ENCODE measurements around the gene GPR55. TPM values are rescaled to one million over a fixed set of nuclear protein-coding genes. Genes with fewer than 3 reads are reported as not detected.

Gene GPR55
- total and polyA plus RNA-seq, 10 of the 15 experiments (the other 5 are each of a cell fraction or from before 2014, with no cell fraction given): 2.1 to 30.1 (median 16.2) TPM

DNA sequence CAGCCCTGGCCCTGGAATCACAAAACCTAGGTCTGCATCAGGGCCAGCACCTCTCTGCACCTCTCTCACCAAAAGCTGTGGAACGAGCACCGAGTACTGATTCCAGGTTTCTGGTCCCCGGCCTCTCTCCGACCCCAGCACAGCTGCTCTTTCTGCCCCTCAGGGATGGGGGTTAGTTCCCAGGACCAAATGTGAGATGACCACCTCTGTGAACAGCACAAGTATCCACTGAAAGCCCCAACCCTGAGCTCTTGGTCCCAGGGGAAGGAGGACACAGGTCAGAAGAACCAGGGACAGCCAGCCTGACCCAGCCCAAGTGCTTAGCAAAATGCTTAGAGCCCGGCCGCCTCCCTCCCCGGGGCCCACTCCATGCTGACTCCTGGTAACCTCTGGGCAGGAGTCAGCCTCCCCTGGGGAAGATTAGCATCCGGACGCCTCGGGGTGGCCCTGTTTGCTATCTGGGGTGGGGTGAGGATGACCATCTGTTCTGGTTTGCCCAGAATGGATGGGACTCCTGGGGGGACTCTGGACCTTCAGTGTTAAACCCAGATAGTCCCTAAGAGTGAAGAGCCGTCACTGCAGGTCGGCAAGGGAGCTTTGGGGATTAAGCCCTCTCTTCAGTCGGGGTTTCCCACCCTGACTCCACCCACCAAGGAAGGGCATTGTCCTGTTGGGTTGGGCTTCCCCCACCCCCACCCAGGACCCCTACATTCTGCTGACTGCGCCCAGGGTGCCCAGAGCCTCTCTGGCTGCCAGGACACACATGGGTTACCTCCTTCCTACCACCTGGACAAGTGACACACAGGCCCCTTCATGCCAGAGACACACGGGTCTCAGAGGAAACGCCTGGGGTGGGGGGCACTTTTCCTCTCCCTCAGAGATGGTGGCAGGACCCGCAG, 9.4 kb upstream of the GPR55 start (continued):
- TF ChIP-seq POLR2AphosphoS2 (IDR thresholded peaks at IDR 0.05; ENCODE audit: low read depth, low read length): no peak

GRCh38 chr2:230933521-230934180, 8.6 kb upstream of the GPR55 start:
- Histone ChIP-seq H3K9me3 (replicated peaks; ENCODE audit: control insufficient read depth, insufficient read depth, low read length) (peaks cover 20% of the 10 kb centered on the region), H3K9ac (ENCODE audit: control insufficient read depth, insufficient read depth, low read length) (no peak overlapping the region), H3K27ac (ENCODE audit: control insufficient read depth, insufficient read depth) (no peak overlapping the region), H3K4me1 (ENCODE audit: control insufficient read depth, insufficient read depth, low read length) (no peaks in the 10 kb centered on the region), H2AFZ (ENCODE audit: control insufficient read depth, low read depth, low read length) (no peak overlapping the region), H3K4me3 (no peak overlapping the region), H3K27me3 (replicated peaks in 1 of 2; ENCODE audit: control insufficient read depth in 2 of 2, insufficient read depth in 2 of 2, low read length in 1 of 2) (no peaks in the 10 kb centered on the region), H3K36me3 (ENCODE audit: control insufficient read depth in 2 of 2, insufficient read depth in 2 of 2, low read length in 1 of 2) (no peaks in the 10 kb centered on the region), H3K79me2 (ENCODE audit: control insufficient read depth, insufficient read depth, low read length) (no peaks in the 10 kb centered on the region), H4K20me1 (ENCODE audit: control insufficient read depth, insufficient read depth) (no peaks in the 10 kb centered on the region), H3K4me2 (ENCODE audit: control insufficient read depth, insufficient read depth) (no peak overlapping the region)
- no peak for DNase-seq (ENCODE audit: low read depth, low spot score)
- no TSS peak for BruUV-seq (replicated peaks)
- ATAC-seq: no peak
- 71% methylated on average over 10 of the region's 10 CpGs for WGBS (ENCODE audit: insufficient coverage, insufficient replicate concordance, low lambda C conversion rate, missing lambda C conversion rate)
- no peak for FAIRE-seq
- in situ Hi-C loops (cut with MboI) (no loop called here), intact Hi-C loops (cut with micrococcal nuclease; ENCODE audit: unreplicated experiment) (no loop called here)
- POLR2A ChIA-PET: interaction anchor here (1.3 kb wide), 1 partner anchor 48 kb away, joined by 3 read pairs; no protein-coding TSS in a partner anchor
- CTCF ChIA-PET: no interaction called here
- SMC1A ChIA-PET (ENCODE audit: uncharacterized antibody, unreplicated experiment): no interaction called here
- RAD21 ChIA-PET (ENCODE audit: unreplicated experiment): no interaction called here
- TF ChIP-seq, protein P1, sequence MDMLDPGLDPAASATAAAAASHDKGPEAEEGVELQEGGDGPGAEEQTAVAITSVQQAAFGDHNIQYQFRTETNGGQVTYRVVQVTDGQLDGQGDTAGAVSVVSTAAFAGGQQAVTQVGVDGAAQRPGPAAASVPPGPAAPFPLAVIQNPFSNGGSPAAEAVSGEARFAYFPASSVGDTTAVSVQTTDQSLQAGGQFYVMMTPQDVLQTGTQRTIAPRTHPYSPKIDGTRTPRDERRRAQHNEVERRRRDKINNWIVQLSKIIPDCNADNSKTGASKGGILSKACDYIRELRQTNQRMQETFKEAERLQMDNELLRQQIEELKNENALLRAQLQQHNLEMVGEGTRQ (IDR thresholded peaks at IDR 0.05; ENCODE audit: borderline replicate concordance, low read depth, low read length): no peak
- TF ChIP-seq NFIC (IDR thresholded peaks at IDR 0.05; ENCODE audit: low read depth, low read length) (no peak), ZBTB40 (IDR thresholded peaks at IDR 0.05; ENCODE audit: borderline replicate concordance) (no peak), GABPA (IDR thresholded peaks at IDR 0.05; ENCODE audit: low read depth) (no peak), ZNF687 (IDR thresholded peaks at IDR 0.05) (no peak), ETV6 (conservative IDR thresholded peaks at IDR 0.05 in 1 of 2, IDR thresholded peaks at IDR 0.05 in 1 of 2; ENCODE audit: borderline replicate concordance in 1 of 2, low read depth in 1 of 2) (no peak)
